Fibroblast of lung (primary cell): ENCODE data around the gene ANO6. TPM values are rescaled to one million over a fixed set of nuclear protein-coding genes. Genes with fewer than 3 reads are reported as not detected.

Experiments
- DNase-seq, 2 donors: peaks; one replicate each; pipeline versions ENCODE4 v3.0.0 to v3.0.0-alpha.2; 2010; ENCODE audit warnings: low read depth in 2 of 2
- H2AFZ ChIP-seq: 2 replicates; pipeline ENCODE4 v1.5.1; 2012; ENCODE audit warnings: low read length, control low read depth, inconsistent platforms
- H3K27ac ChIP-seq: 2 replicates; pipeline ENCODE4 v1.5.1; 2011; ENCODE audit warnings: low read length, control low read depth; ENCODE audit not compliant: insufficient read depth
- H3K27me3 ChIP-seq: 2 replicates; pipeline ENCODE4 v1.5.1; 2011; ENCODE audit warnings: mild to moderate bottlenecking, low read length; ENCODE audit not compliant: control insufficient read depth, insufficient read depth
- H3K36me3 ChIP-seq: 2 replicates; pipeline ENCODE4 v1.5.1; 2011; ENCODE audit warnings: low read length; ENCODE audit not compliant: control insufficient read depth, insufficient read depth
- H3K4me1 ChIP-seq: 2 replicates; pipeline ENCODE4 v1.5.1; 2011; ENCODE audit warnings: low read length; ENCODE audit not compliant: control insufficient read depth, insufficient read depth; ENCODE audit errors: extremely low read depth
- H3K4me2 ChIP-seq: 2 replicates; pipeline ENCODE4 v1.5.1; 2011; ENCODE audit warnings: low read length, control low read depth; ENCODE audit not compliant: insufficient read depth; ENCODE audit errors: extremely low read depth
- H3K4me3 ChIP-seq, 4 experiments: fragments of 200-600 bp in 1 of 4; sonication (generic) in 1 of 4; replicated peaks in 1 of 4; 2 replicates each; pipeline ENCODE4 v1.5.1; 2011 to 2016; ENCODE audit warnings: low read length in 4 of 4, low read depth in 3 of 4, mild to moderate bottlenecking in 3 of 4, control low read depth in 2 of 4, inconsistent platforms in 1 of 4, mixed read lengths in 1 of 4; ENCODE audit not compliant: insufficient read depth in 1 of 4; ENCODE audit errors: control extremely low read depth in 1 of 4
- H3K79me2 ChIP-seq: 2 replicates; pipeline ENCODE4 v1.5.1; 2012; ENCODE audit warnings: mild to moderate bottlenecking, low read length, inconsistent platforms; ENCODE audit not compliant: control insufficient read depth, insufficient read depth
- H3K9ac ChIP-seq: 2 replicates; pipeline ENCODE4 v1.5.1; 2011; ENCODE audit warnings: mild to moderate bottlenecking, low read length, control low read depth; ENCODE audit not compliant: insufficient read depth
- H3K9me3 ChIP-seq: 2 replicates; pipeline ENCODE4 v1.5.1; 2012; ENCODE audit warnings: low read depth, low read length; ENCODE audit not compliant: control insufficient read depth, insufficient read depth
- H4K20me1 ChIP-seq: 2 replicates; pipeline ENCODE4 v1.5.1; 2011; ENCODE audit warnings: low read length; ENCODE audit not compliant: control insufficient read depth, insufficient read depth; ENCODE audit errors: extremely low read depth
- CTCF ChIP-seq, 2 donors: IDR thresholded peaks in 1 of 2; conservative IDR thresholded peaks in 1 of 2; 1 replicate in 1 of 2; 2 replicates in 1 of 2; pipeline ENCODE4 v1.5.1; 2011 to 2012; ENCODE audit warnings: low read length in 2 of 2, control low read depth in 1 of 2, inconsistent platforms in 1 of 2, low read depth in 1 of 2, mild to moderate bottlenecking in 1 of 2
- EZH2 ChIP-seq: IDR thresholded peaks from 2 replicates; pipeline ENCODE4 v1.5.1; 2012; ENCODE audit warnings: low read length, control low read depth, mild to moderate bottlenecking; ENCODE audit errors: missing control alignments
- polyA plus RNA-seq, 2 donors: library from polyadenylated mRNA; depleted of rRNA in 1 of 2; stranded (reverse) in 1 of 2; unstranded in 1 of 2; fragments of >200 nt; gene quantifications; 2 replicates each; pipeline ENCODE4 v1.2.1, GENCODE V29; 2011 to 2012; ENCODE audit warnings: missing spikeins in 1 of 2
- total RNA-seq: library from RNA; depleted of rRNA; stranded (reverse); fragments of >200 nt; gene quantifications from 2 replicates; pipeline ENCODE4 v1.2.1, GENCODE V29; 2014

Gene ANO6
- total and polyA plus RNA-seq, 2 donors (not counting 1 experiment from before 2014, with no cell fraction given) = 59.1 to 69.1 TPM

GRCh38 chr12:45208604-45209487, 7.0 kb upstream of the ANO6 start:
- TF ChIP-seq EZH2 (no peak), CTCF (conservative IDR thresholded peaks at IDR 0.05 in 1 of 2, IDR thresholded peaks at IDR 0.05 in 1 of 2; ENCODE audit: low read depth in 1 of 2, low read length in 2 of 2) (no peak)
- no peak overlapping the region for H3K9ac ChIP-seq
- no peak overlapping the region for H2AFZ ChIP-seq
- H3K27ac ChIP-seq = no peak overlapping the region
- H3K27me3 ChIP-seq = no peaks in the 10 kb centered on the region
- no peak overlapping the region for H3K4me3 ChIP-seq
- no peaks in the 10 kb centered on the region for H3K9me3 ChIP-seq
- peak; percentile 49 to 82 for DNase-seq
- no peak overlapping the region for H3K4me2 ChIP-seq
- H3K79me2 ChIP-seq = no peaks in the 10 kb centered on the region
- H3K4me1 ChIP-seq = no peaks in the 10 kb centered on the region
- no peaks in the 10 kb centered on the region for H4K20me1 ChIP-seq
- H3K36me3 ChIP-seq = no peaks in the 10 kb centered on the region

- DNase-seq = no peak
- H3K9me3 ChIP-seq = no peaks in the 10 kb centered on the region
- H3K9ac ChIP-seq = no peak overlapping the region
- TF ChIP-seq EZH2 = no peak
- TF ChIP-seq CTCF (conservative IDR thresholded peaks at IDR 0.05 in 1 of 2, IDR thresholded peaks at IDR 0.05 in 1 of 2; ENCODE audit: low read depth in 1 of 2, low read length in 2 of 2) = no peak
- H3K27me3 ChIP-seq = no peaks in the 10 kb centered on the region
- H3K36me3 ChIP-seq = no peaks in the 10 kb centered on the region
- no peak overlapping the region for H3K4me3 ChIP-seq
- H3K27ac ChIP-seq = no peak overlapping the region
- no peaks in the 10 kb centered on the region for H4K20me1 ChIP-seq
- no peaks in the 10 kb centered on the region for H3K79me2 ChIP-seq
- no peaks in the 10 kb centered on the region for H3K4me1 ChIP-seq
- H2AFZ ChIP-seq = no peak overlapping the region
- no peak overlapping the region for H3K4me2 ChIP-seq
Observed at GRCh38 chr12:45209784-45210183, 6.1 kb upstream of the ANO6 start.

GRCh38 chr12:45212064-45212463, 3.8 kb upstream of the ANO6 start:
- Histone ChIP-seq H3K4me2 (no peak overlapping the region), H3K9ac (no peak overlapping the region), H3K4me3 (no peak overlapping the region), H3K27ac (no peak overlapping the region), H3K27me3 (no peaks in the 10 kb centered on the region), H2AFZ (no peak overlapping the region), H3K9me3 (no peaks in the 10 kb centered on the region), H3K36me3 (no peaks in the 10 kb centered on the region), H4K20me1 (no peaks in the 10 kb centered on the region), H3K79me2 (peaks cover 8% of the 10 kb centered on the region), H3K4me1 (no peaks in the 10 kb centered on the region)
- TF ChIP-seq CTCF (conservative IDR thresholded peaks at IDR 0.05 in 1 of 2, IDR thresholded peaks at IDR 0.05 in 1 of 2; ENCODE audit: low read depth in 1 of 2, low read length in 2 of 2) = no peak
- TF ChIP-seq EZH2 = no peak
- no peak for DNase-seq
